Esophagus (tissue), 2 donors: ENCODE results near the gene ASXL1. TPM values are rescaled to one million over a fixed set of nuclear protein-coding genes. Genes with fewer than 3 reads are reported as not detected.
"Not testable (repeated sequence)": the region's sequence is repeated elsewhere in the genome, so short reads cannot be mapped to it uniquely, and the experiment has no call there.

ENCODE experiments used
- H3K27ac ChIP-seq, 2 donors: one replicate each; pipeline ENCODE4 v1.5.1; 2013; ENCODE audit warnings: low read depth in 2 of 2, mild to moderate bottlenecking in 2 of 2, inconsistent platforms in 1 of 2, low read length in 1 of 2, moderate library complexity in 1 of 2
- H3K27me3 ChIP-seq, 2 donors: one replicate each; pipeline ENCODE4 v1.6.1; 2013; ENCODE audit warnings: low read length in 2 of 2, control low read depth in 1 of 2, mild to moderate bottlenecking in 1 of 2; ENCODE audit not compliant: insufficient read depth in 2 of 2, control insufficient read depth in 1 of 2
- H3K36me3 ChIP-seq, 2 donors: one replicate each; pipeline ENCODE4 v1.6.1; 2013; ENCODE audit warnings: low read length in 1 of 2; ENCODE audit not compliant: control insufficient read depth in 2 of 2, insufficient read depth in 2 of 2
- H3K4me1 ChIP-seq, 2 donors: one replicate each; pipeline ENCODE4 v1.6.1; 2013; ENCODE audit warnings: low read length in 1 of 2; ENCODE audit not compliant: control insufficient read depth in 2 of 2, insufficient read depth in 2 of 2
- H3K4me3 ChIP-seq, 2 donors: one replicate each; pipeline ENCODE4 v1.5.1; 2013; ENCODE audit warnings: low read length in 2 of 2, mild to moderate bottlenecking in 2 of 2, low read depth in 1 of 2, moderate library complexity in 1 of 2
- H3K9me3 ChIP-seq, 2 donors: one replicate each; pipeline ENCODE4 v1.6.1; 2013; ENCODE audit warnings: mild to moderate bottlenecking in 2 of 2, low read depth in 1 of 2, low read length in 1 of 2, moderate library complexity in 1 of 2; ENCODE audit not compliant: control insufficient read depth in 2 of 2, insufficient read depth in 1 of 2
- WGBS, 2 donors: extraction: QIAGEN DNeasy Blood & Tissue Kit; methylation state at CpG; one replicate each; pipeline ENCODE4 v1.1.7; 2013; 5-methylcytosine and 5-hydroxymethylcytosine counted together
- polyA plus RNA-seq, 2 donors: library from polyadenylated mRNA; stranded (reverse); fragments of 200-250 nt; gene quantifications; one replicate each; pipeline ENCODE4 v1.2.3, GENCODE V29; 2013
- donor health status: healthy with polysubstance abuse.
- donor health status: Bipolar disorder and iron deficiency.

The ASXL1 gene
- polyA plus RNA-seq, 2 donors: 13.3 to 19.7 TPM

DNA sequence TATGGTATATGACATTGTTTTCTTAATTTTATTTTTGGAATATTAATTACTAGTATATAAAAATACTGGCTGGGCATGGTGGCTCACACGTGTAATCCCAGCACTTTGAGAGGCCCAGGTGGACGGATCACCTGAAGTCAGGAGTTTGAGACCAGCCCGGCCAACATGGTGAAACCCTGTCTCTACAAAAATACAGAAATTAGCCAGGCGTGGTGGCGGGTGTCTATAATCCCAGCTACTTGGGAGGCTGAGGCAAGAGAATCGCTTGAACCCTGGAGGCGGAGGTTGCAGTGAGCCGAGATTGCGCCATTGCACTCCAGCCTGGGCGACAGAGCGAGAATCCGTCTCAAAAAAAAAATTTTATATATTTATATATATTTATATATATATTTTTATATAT, 35.9 kb upstream of the ASXL1 start:
- not testable (repeated sequence) for H3K27me3 ChIP-seq, H3K4me3 ChIP-seq, H3K27ac ChIP-seq, H3K36me3 ChIP-seq, H3K9me3 ChIP-seq, H3K4me1 ChIP-seq
- WGBS, 2 donors: 96 to 98% methylated on average over 12 of the region's 12 CpGs

DNA sequence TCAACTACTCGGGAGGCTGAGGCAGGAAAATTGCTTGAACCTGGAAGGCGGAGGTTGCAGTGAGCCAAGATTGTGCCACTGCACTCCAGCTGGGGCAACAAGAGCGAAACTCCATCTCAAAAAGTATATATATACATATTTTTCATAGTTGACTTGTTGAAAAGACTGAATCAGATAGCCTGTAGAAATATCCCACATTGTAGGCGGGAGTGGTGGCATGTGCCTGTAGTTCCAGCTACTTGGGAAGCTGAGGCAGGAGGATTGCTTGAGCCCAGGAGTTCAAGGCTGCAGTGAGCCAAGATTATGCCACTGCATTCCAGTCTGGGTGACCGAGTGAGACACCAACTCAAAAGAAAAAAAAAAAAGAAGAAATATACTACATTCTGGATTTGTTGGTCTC, 34.4 kb upstream of the ASXL1 start:
- not testable (repeated sequence) for H3K9me3 ChIP-seq, H3K4me3 ChIP-seq
- WGBS, 2 donors: 95 to 96% methylated on average over 5 of the region's 5 CpGs

DNA sequence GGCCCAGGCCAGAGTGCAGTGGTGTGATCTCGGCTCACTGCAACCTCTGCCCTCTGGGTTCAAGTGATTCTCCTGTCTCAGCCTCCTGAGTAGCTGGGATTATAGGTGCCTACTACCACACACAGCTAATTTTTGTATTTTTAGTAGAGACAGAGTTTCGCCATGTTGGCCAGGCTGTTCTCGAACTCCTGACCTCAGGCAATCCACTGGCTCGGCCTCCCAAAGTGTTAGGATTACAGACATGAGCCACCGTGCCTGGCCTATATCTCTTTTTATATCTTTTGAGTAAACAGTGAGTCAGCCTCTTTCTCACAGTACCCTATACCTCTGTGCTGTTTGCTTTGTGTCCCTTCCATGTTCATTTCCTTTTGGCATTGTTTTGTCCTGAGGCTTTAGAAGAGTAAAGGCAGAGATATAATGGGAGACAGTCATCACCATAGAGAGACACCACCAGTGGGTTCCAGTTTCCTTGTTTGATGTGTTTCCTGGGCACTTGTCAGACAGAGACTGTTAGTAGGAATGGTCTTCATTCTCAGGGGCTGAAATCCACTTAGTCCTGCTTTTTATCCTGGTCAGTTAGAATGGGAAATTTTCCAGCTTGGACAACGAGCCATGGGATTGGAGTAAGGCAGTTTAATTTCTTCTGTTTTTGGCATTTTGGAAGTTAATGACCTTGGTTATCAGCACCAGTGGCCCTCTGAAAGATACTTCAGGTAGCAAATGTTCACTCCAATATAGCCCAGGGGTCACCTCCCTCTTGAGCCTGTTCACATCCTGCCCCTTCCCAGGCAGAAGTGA, 32.2 kb upstream of the ASXL1 start:
- H3K9me3 ChIP-seq: no peaks in the 10 kb centered on the region
- H3K4me3 ChIP-seq: no peak overlapping the region
- H3K27ac ChIP-seq: no peak overlapping the region
- H3K36me3 ChIP-seq: peaks cover 0 to 4% of the 10 kb centered on the region in 2 donors
- no peaks in the 10 kb centered on the region for H3K27me3 ChIP-seq
- 60 to 64% methylated on average over 6 of the region's 6 CpGs for WGBS, 2 donors
- no peaks in the 10 kb centered on the region for H3K4me1 ChIP-seq

More for the DNA sequence above, 34.4 kb upstream of the ASXL1 start:
- H3K4me1 ChIP-seq, H3K36me3 ChIP-seq, H3K27me3 ChIP-seq, H3K27ac ChIP-seq: not testable (repeated sequence)

DNA sequence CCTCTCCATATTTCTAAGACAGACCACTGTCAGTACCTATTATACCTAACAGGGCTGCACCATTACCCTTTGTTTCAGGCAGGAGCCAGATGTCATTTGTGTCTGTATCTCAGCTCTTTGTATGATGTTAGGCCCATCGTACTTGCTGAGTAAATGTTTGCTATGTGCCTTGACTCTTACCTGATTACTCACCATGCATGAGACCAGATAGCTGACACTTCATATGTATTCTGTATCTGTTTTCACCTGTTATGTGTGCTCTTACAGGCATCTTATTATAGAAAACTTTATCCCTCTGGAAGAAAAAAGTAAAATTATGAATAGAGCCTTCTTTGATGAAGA, 31.7 kb upstream of the ASXL1 start:
- H3K9me3 ChIP-seq: no peaks in the 10 kb centered on the region
- peaks cover 0 to 4% of the 10 kb centered on the region in 2 donors for H3K36me3 ChIP-seq
- H3K4me1 ChIP-seq: no peaks in the 10 kb centered on the region
- no peak overlapping the region for H3K4me3 ChIP-seq
- H3K27me3 ChIP-seq: no peaks in the 10 kb centered on the region
- 52% methylated on average over 1 of the region's 1 CpG for WGBS, 2 donors
- no peak overlapping the region for H3K27ac ChIP-seq

DNA sequence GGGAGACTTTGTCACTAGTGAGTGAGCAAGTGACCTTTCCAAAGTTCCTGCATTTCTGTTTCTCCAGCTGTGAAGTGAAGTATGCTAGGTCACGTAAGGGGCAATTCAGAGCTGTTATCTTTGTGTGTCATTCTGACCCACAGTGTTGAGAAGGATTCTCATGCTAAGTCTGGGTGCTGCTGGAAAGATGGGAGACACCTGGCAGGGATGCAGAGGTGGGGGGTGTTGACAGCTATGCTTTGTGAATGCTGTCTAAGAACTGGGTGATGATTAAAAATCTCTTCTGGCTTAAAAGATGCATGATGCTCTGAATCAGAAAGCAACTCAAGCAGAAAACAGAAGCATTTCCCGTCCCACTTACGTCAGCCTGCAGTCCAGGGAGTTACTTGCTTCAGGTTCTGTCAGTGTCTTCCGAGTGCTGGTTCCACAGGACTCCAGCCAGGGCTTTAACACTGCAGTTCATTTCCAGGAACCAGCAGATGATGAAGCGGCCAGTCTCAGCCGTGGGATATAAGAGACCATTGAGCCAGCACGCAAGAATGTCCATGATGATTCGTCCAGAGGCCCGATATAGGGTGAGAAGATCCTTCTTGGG, 30.9 kb upstream of the ASXL1 start:
- H3K4me3 ChIP-seq: no peak overlapping the region
- no peaks in the 10 kb centered on the region for H3K27me3 ChIP-seq
- no peak overlapping the region for H3K27ac ChIP-seq
- no peaks in the 10 kb centered on the region for H3K4me1 ChIP-seq
- H3K9me3 ChIP-seq: no peaks in the 10 kb centered on the region
- WGBS, 2 donors: 90 to 91% methylated on average over 9 of the region's 9 CpGs
- peaks cover 0 to 4% of the 10 kb centered on the region in 2 donors for H3K36me3 ChIP-seq

DNA sequence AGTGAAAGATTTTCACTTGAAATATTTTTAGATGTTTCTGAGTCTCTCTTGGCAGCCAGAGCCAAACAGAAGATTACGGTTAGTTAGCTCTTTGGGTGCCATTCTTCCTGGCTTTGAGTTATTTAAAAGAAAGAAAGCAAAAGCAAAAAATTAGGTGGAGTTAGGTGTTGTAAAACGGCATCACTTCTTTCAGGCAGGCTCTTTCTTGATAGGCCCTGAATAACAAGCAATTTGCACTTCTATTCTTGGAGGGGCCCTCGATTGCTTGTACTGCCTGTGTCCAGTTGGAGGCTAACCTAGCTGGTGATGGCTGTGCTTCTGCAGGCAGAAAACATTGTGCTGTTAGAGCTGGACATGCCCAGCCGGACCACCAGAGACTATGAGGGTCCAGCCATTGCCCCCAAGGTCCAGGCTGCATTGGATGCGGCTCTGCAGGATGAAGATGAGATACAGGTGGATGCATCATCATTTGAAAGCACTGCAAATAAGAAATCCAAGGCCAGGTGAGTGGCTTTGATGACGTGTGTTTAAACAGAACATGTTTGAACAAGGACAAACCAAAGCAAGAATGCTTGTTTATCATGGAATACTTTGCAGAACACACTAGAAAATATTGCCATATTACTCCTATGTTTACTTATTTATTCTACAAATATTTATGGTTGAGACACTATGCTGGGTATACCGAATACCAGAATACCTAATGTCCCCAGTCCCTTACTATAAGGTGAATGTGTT, 28.1 kb upstream of the ASXL1 start:
- Histone ChIP-seq H3K9me3 (no peaks in the 10 kb centered on the region), H3K27me3 (no peaks in the 10 kb centered on the region), H3K27ac (no peak overlapping the region), H3K4me1 (no peaks in the 10 kb centered on the region), H3K4me3 (no peak overlapping the region), H3K36me3 (peaks cover 0 to 7% of the 10 kb centered on the region in 2 donors)
- WGBS, 2 donors: 77 to 78% methylated on average over 7 of the region's 7 CpGs

DNA sequence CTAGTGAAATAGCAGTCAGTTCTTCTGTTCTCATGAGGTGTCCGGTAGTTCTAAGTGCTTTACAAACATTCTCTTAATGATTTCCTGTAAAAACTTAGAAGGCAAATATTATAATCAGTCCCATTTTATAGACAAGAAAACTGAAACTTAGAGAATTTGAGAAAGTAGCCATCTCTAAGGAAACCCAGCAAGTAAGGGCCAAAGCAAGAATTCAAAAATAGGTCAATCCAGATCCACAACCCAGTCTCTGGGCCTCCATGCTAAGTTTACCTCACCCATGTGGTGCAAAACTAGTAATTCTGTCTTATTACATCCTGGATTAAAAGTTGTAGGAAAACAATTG, 27.6 kb upstream of the ASXL1 start:
- peaks cover 0 to 7% of the 10 kb centered on the region in 2 donors for H3K36me3 ChIP-seq
- H3K9me3 ChIP-seq: no peaks in the 10 kb centered on the region
- no peaks in the 10 kb centered on the region for H3K4me1 ChIP-seq
- no peaks in the 10 kb centered on the region for H3K27me3 ChIP-seq
- WGBS, 2 donors: 77 to 84% methylated on average over 1 of the region's 1 CpG
- H3K27ac ChIP-seq: no peak overlapping the region
- no peak overlapping the region for H3K4me3 ChIP-seq

DNA sequence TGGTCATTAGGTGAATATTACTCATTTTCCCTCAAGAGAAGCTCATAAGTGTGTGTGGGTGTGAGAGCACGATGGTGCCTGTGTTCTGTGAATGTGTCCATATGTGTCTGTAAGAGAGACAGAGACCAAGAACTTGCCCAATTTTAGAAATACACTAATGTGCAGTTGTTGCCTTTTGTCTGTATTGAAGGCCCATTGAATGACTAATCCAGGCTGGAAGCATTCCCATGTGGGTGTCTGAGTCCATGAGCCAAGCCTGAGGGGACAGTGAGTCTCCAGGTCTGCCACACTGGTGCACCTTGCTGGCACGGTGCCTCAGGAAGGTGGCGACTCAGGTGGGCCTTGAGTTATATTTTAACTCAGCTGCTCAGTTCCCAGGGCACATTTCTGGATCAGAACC, 25.5 kb upstream of the ASXL1 start:
- Histone ChIP-seq H3K36me3 (peaks cover 0 to 7% of the 10 kb centered on the region in 2 donors), H3K4me3 (no peak overlapping the region), H3K9me3 (no peaks in the 10 kb centered on the region), H3K27me3 (no peaks in the 10 kb centered on the region), H3K4me1 (no peaks in the 10 kb centered on the region), H3K27ac (no peak overlapping the region)
- WGBS, 2 donors: 50% methylated on average over 3 of the region's 3 CpGs

DNA sequence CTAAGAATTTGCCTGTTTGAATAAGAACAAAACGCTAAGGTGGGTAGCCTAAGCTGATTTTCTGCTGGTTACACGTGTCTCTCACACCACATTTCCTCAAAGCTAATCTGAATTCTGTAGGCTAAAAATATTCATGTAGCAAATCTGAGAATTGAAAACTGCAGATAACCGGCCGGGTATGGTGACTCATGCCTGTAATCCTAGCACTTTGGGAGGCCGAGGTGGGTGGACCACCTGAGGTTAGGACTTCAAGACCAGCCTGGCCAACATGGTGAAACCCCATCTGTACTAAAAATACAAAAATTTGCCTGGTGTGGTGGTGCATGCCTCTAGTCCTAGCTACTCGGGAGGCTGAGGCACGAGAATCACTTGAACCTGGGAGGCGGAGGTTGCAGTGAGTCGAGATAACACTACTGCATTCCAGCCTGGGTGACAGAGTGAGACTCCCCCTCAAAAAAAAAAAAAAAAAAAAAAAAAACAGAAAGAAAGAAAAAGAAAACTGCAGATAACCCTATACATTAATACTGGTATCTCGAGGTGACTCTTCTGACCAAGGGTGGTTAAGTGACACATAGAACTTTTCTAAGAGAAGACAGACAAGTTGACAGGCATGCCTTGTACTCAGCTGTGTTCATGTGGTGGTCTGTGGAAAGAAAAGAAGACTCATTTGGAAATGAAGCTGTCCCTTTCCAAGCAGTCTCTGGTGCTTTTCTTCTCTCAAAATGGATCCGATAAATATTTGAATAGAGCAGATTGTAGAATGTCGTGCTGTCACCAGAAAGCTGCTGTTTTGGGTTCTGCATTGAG, 24.7 kb upstream of the ASXL1 start:
- Histone ChIP-seq H3K27me3 (no peaks in the 10 kb centered on the region), H3K36me3 (peaks cover 0 to 7% of the 10 kb centered on the region in 2 donors), H3K4me3 (no peak overlapping the region), H3K27ac (peak overlapping the region in 1 of 2 donors; percentile 5), H3K4me1 (no peaks in the 10 kb centered on the region), H3K9me3 (no peaks in the 10 kb centered on the region)
- WGBS, 2 donors: 69 to 77% methylated on average over 12 of the region's 12 CpGs
